Rectal smooth muscle tissue (tissue), 1 donor: ENCODE results near the gene SCLT1.
A peak's percentile ranks its signal among the peaks of the same experiment; 100 is the strongest.

Experiments
- H3K27ac ChIP-seq: one replicate; pipeline ENCODE4 v1.7.0; 2013; ENCODE audit warnings: low read depth, low read length, inconsistent platforms
- H3K27me3 ChIP-seq: one replicate; pipeline ENCODE4 v1.7.0; 2013; ENCODE audit warnings: low read length; ENCODE audit not compliant: control insufficient read depth, insufficient read depth
- H3K36me3 ChIP-seq: one replicate; pipeline ENCODE4 v1.7.0; 2013; ENCODE audit warnings: low read length; ENCODE audit not compliant: control insufficient read depth, insufficient read depth
- H3K4me1 ChIP-seq: one replicate; pipeline ENCODE4 v1.7.0; 2013; ENCODE audit warnings: low read length; ENCODE audit not compliant: control insufficient read depth, insufficient read depth
- H3K4me3 ChIP-seq: one replicate; pipeline ENCODE4 v1.7.0; 2013; ENCODE audit warnings: low read length
- H3K9ac ChIP-seq: one replicate; pipeline ENCODE4 v1.7.0; 2013; ENCODE audit warnings: low read length

Gene SCLT1

GRCh38 chr4:128847082-128847724 is 246.1 kb downstream of the SCLT1 start:
- H3K27me3 ChIP-seq, result no peaks in the 10 kb centered on the region
- no peak overlapping the region for H3K27ac ChIP-seq
- no peak overlapping the region for H3K9ac ChIP-seq
- H3K4me3 ChIP-seq, result no peak overlapping the region
- no peaks in the 10 kb centered on the region for H3K4me1 ChIP-seq
- H3K36me3 ChIP-seq, result peaks cover 24% of the 10 kb centered on the region

GRCh38 chr4:128846063-128846462 is 247.3 kb downstream of the SCLT1 start:
- H3K36me3 ChIP-seq, result peaks cover 24% of the 10 kb centered on the region
- no peak overlapping the region for H3K27ac ChIP-seq

GRCh38 chr4:128844931-128845330 is 248.4 kb downstream of the SCLT1 start:
- H3K4me1 ChIP-seq, result no peaks in the 10 kb centered on the region

More at GRCh38 chr4:128846063-128846462, 247.3 kb downstream of the SCLT1 start:
- Histone ChIP-seq H3K4me3 (no peak overlapping the region), H3K27me3 (no peaks in the 10 kb centered on the region), H3K4me1 (no peaks in the 10 kb centered on the region), H3K9ac (no peak overlapping the region)

GRCh38 chr4:128841402-128841801 is 251.9 kb downstream of the SCLT1 start:
- Histone ChIP-seq H3K9ac (no peak overlapping the region), H3K27me3 (no peaks in the 10 kb centered on the region), H3K4me3 (no peak overlapping the region), H3K27ac (no peak overlapping the region), H3K36me3 (peaks cover 12% of the 10 kb centered on the region), H3K4me1 (no peaks in the 10 kb centered on the region)

More at GRCh38 chr4:128844931-128845330, 248.4 kb downstream of the SCLT1 start:
- H3K27ac ChIP-seq, result no peak overlapping the region
- H3K4me3 ChIP-seq, result no peak overlapping the region
- H3K9ac ChIP-seq, result no peak overlapping the region
- H3K27me3 ChIP-seq, result no peaks in the 10 kb centered on the region
- H3K36me3 ChIP-seq, result peaks cover 24% of the 10 kb centered on the region

GRCh38 chr4:128840711-128841318 is 252.5 kb downstream of the SCLT1 start:
- Histone ChIP-seq H3K27me3 (no peaks in the 10 kb centered on the region), H3K36me3 (peaks cover 12% of the 10 kb centered on the region), H3K9ac (no peak overlapping the region), H3K4me1 (peaks cover 2% of the 10 kb centered on the region), H3K27ac (no peak overlapping the region), H3K4me3 (no peak overlapping the region)

- no peak overlapping the region for H3K9ac ChIP-seq
- H3K4me3 ChIP-seq, result no peak overlapping the region
- H3K36me3 ChIP-seq, result no peaks in the 10 kb centered on the region
- H3K4me1 ChIP-seq, result peaks cover 12% of the 10 kb centered on the region
- no peak overlapping the region for H3K27ac ChIP-seq
- H3K27me3 ChIP-seq, result no peaks in the 10 kb centered on the region
These were observed 255.7 kb downstream of the SCLT1 start for GRCh38 chr4:128837679-128838078.

- Histone ChIP-seq H3K36me3 (no peaks in the 10 kb centered on the region), H3K27me3 (no peaks in the 10 kb centered on the region), H3K4me1 (peaks cover 16% of the 10 kb centered on the region), H3K9ac (no peak overlapping the region), H3K27ac (no peak overlapping the region), H3K4me3 (no peak overlapping the region)
These were observed 256.1 kb downstream of the SCLT1 start for GRCh38 chr4:128837198-128837597.

GRCh38 chr4:128835498-128836222 is 257.7 kb downstream of the SCLT1 start:
- H3K9ac ChIP-seq, result no peak overlapping the region
- H3K27ac ChIP-seq, result peak overlapping the region; percentile 38
- H3K27me3 ChIP-seq, result no peaks in the 10 kb centered on the region
- H3K36me3 ChIP-seq, result no peaks in the 10 kb centered on the region
- H3K4me1 ChIP-seq, result peaks cover 31% of the 10 kb centered on the region
- H3K4me3 ChIP-seq, result no peak overlapping the region
